COR-L47 (cell line): ENCODE results near the gene RGL3.
"Not testable (repeated sequence)": the region's sequence is repeated elsewhere in the genome, so short reads cannot be mapped to it uniquely, and the experiment has no call there.

ENCODE experiments used
- DNase-seq: peaks from one replicate; lab custom pipeline; 2025; lab: John Stamatoyannopoulos, UW

Gene RGL3

GRCh38 chr19:11418549-11419506 lies at the start of gene RGL3:
RGL3 (minus strand) TSS chr19:11419314; CDS start chr19:11419278, 36 bp downstream.
- peak; percentile 81 for DNase-seq

DNA sequence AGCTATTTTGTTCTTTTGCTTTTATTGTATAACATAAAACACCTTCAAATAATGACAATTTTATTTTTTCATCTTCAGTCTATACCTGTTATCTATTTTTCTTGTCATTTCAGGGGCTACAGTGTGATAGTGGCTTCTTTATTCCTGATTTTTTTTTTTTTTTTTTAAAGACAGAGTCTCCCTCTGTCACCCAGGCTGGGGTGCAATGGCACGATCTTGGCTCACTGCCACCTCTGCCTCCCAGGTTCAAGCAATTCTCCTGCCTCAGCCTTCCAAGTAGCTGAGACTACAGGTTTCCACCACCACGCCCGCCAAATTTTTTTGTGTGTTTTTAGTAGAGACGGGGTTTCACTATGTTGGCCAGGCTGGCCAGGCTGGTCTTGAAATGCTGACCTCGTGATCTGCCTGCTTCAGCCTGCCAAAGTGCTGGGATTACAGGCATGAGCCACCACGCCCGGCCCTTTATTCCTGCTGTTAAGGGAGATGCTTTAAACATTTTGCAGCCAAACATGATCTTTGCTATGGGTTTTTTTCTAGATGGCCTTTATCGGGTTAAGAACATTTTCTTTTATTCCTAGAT lies 49.2 kb upstream of the RGL3 start:
- not testable (repeated sequence) for DNase-seq

- DNase-seq = no peak
Observed at GRCh38 chr19:11465600-11465999, 46.5 kb upstream of the RGL3 start.

GRCh38 chr19:11464333-11465265 lies 45.5 kb upstream of the RGL3 start:
- no peak for DNase-seq

DNA sequence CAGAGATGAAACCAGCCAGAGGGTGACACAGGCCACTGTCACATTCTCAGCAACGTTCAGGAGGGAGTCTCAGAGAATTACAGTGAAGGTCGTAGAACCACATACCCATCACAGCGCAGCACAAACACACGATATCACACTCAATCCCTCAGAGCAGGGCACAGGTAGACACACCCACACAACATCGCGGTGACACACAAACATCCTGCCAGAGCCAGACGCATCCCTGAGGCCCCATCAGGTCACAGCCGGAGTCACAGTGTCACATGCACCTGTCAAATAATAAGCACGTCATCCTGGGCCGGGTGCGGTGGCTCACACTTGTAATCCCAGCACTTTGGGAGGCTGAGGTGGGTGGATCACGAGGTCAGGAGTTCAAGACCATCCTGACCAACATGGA lies 44.3 kb upstream of the RGL3 start:
- DNase-seq = no peak

DNA sequence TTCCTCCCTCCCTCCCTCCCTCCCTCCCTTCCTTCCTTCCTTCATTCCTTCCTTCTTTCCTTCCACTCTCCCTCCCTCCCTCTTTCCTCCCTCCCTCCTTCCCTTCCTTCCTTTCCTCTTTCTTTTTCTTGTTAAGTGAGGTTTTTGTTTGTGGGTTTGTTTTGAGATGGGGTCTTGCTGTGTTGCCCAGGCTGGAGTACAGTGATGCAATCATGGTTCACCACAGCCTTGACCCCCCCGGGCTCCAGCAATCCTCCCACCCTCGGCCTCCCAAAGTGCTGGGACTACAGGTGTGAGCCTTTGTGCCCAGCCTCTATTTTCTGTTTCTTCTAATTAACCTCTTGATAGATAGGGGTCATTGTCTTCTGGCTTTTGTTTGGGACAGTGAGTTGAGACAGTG lies 42.3 kb upstream of the RGL3 start:
- DNase-seq = no peak

GRCh38 chr19:11460207-11460606 lies 41.1 kb upstream of the RGL3 start:
- DNase-seq = no peak

GRCh38 chr19:11458912-11459311 lies 39.8 kb upstream of the RGL3 start:
- DNase-seq = not testable (repeated sequence)

GRCh38 chr19:11458236-11458900 lies 39.3 kb upstream of the RGL3 start:
- no peak for DNase-seq

- DNase-seq = no peak
Observed at GRCh38 chr19:11457831-11458230, 38.7 kb upstream of the RGL3 start.

DNA sequence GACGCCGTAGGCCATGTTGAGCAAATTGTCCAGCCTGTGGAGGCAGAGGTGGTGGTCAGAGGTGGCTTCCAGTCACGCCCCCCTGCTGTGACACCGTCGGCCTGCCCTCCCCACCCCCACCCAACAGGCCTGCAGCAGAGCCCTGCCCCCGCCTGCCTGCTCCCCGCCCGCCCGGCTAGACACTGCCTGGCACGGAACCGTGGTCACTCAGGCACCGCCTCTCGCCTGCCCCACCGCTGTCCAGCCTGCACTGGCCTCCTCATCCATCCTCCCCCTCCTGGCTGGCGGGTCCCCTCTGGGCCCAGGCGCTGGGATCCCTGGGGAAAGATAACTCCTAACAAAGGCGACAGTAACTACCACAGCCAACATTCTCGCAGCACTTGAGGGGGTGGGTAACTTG lies 38.0 kb upstream of the RGL3 start:
- no peak for DNase-seq

- no peak for DNase-seq
Observed at GRCh38 chr19:11456659-11457058, 37.5 kb upstream of the RGL3 start.

DNA sequence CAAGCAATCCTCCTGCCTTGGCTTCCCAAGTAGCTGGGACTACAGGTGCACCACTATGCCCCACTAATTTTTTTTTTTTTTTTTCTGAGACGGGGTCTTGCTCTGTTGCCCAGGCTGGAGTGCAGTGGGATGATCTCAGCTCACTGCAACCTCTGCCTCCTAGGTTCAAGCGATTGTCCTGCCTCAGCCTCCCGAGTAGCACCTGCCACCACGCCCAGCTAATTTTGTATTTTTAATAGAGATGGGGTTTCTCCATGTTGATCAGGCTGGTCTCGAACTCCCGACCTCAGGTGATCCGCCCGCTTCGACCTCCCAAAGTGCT lies 36.1 kb upstream of the RGL3 start:
- DNase-seq = not testable (repeated sequence)

DNA sequence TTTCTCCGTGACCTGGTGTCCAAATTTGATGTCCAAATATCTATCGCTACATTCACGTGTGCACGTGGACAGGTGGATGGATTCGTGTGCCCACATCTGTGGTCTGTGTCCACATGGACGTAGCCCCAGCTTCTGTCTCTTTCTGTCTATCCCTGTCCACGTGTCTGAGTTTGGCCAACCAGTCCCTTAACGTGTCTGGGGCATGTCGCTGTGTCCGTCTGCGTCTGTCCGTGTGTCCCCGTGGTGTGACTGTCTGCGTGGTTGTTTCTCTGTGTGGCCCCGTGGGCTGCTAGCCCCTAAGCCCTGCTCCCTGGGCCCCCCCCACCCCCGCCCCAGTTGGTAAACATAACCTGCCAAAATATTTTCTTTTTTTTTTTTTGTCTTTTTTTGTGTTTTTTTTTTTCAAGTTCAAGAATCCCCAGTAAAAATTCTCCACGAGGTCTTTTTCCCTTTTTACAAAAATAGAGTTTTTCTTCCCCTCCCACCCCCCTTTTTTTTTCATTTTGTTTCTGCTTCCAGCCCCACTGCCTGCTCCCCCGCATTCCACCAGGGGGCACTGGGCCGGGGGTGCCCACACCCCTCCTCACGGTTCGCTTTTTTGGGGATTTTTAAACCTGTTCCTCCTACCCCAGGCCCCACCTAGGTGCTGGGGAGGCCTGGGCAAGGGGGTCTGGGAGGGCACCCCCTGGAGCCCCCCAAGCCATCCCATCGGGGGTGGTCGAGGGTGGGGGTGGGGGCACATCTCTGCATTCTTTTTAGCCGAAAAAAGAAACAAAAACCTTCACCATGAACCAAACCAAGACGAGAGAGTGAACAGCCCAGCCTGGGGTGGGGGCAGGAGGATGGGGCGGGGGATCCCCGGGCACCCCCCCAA lies 34.6 kb upstream of the RGL3 start:
- DNase-seq = no peak

GRCh38 chr19:11452620-11453310 lies 33.7 kb upstream of the RGL3 start:
- DNase-seq = no peak

- no peak for DNase-seq
Observed at GRCh38 chr19:11451871-11452619, 32.9 kb upstream of the RGL3 start.

- no peak for DNase-seq
Observed at GRCh38 chr19:11451327-11451870, 32.3 kb upstream of the RGL3 start.

DNA sequence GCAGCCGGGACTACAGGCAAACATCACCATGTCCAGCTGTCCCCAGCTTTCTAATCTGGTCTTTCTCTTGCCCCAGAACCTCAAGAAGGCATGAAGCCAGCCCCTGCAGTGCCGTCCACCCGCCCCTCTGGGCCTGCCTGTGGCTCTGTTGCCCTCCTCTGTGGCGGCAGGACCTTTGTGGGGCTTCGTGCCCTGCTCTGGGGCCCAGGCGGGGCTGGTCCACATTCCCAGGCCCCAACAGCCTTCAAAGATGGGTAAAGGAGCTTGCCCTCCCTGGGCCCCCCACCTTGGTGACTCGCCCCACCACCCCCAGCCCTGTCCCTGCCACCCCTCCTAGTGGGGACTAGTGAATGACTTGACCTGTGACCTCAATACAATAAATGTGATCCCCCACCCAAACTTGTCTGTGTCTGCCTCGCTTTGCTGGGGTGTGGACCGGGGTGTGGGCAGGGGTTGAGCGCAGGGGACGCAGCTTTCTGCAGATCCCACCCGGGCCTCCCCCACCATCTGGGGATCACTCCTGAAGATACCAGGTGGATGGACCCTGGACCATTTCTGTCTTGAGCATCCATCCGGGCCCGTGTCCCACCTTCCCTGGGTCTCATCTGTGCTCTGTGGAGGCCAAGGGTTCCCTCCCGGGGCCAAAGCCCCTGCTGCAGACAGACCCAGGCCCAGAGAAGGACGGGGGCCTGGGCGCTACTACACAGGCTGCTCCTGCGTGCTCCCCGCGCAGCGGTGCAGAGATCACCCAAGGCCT lies 31.6 kb upstream of the RGL3 start:
- no peak for DNase-seq
